Kidney (tissue), 14 donors: Measurements from ENCODE around the gene GPN3. TPM values are rescaled to one million over a fixed set of nuclear protein-coding genes. Genes with fewer than 3 reads are reported as not detected.
"Not testable (repeated sequence)": the region's sequence is repeated elsewhere in the genome, so short reads cannot be mapped to it uniquely, and the experiment has no call there.

ENCODE experiments used
- DNase-seq, 5 donors: peaks; one replicate each; pipeline ENCODE4 v3.0.0-alpha.2; 2013 to 2020
- FAIRE-seq: peaks from 2 replicates; lab custom pipeline; 2012; peaks lifted over from hg19 to GRCh38; lab: Jason Lieb, UNC
- H3K27ac ChIP-seq, 2 donors: one replicate each; pipeline ENCODE4 v1.7.0; 2013; ENCODE audit warnings: low read depth in 2 of 2, low read length in 2 of 2, inconsistent platforms in 1 of 2
- H3K27me3 ChIP-seq: one replicate; pipeline ENCODE4 v1.7.1; 2013; ENCODE audit warnings: low read length, inconsistent platforms; ENCODE audit not compliant: control insufficient read depth, insufficient read depth
- H3K36me3 ChIP-seq, 3 donors: one replicate each; pipeline versions ENCODE4 v1.7.0 to v1.7.1; 2013; ENCODE audit warnings: low read length in 3 of 3, control low read depth in 1 of 3, inconsistent platforms in 1 of 3; ENCODE audit not compliant: insufficient read depth in 3 of 3, control insufficient read depth in 2 of 3
- H3K4me1 ChIP-seq, 3 donors: one replicate each; pipeline versions ENCODE4 v1.7.0 to v1.7.1; 2013; ENCODE audit warnings: low read length in 3 of 3, inconsistent platforms in 1 of 3, low read depth in 1 of 3; ENCODE audit not compliant: control insufficient read depth in 2 of 3, insufficient read depth in 2 of 3
- H3K4me3 ChIP-seq, 3 donors: one replicate each; pipeline versions ENCODE4 v1.7.0 to v1.8.1; 2013; ENCODE audit warnings: low read length in 3 of 3, control low read depth in 1 of 3, inconsistent platforms in 1 of 3
- H3K9ac ChIP-seq, 3 donors: one replicate each; pipeline versions ENCODE4 v1.7.0 to v1.7.1; 2013; ENCODE audit warnings: low read length in 3 of 3, control low read depth in 1 of 3, inconsistent platforms in 1 of 3
- H3K9me3 ChIP-seq, 3 donors: one replicate each; pipeline versions ENCODE4 v1.7.0 to v1.7.1; 2013; ENCODE audit warnings: low read length in 3 of 3, control low read depth in 1 of 3, inconsistent platforms in 1 of 3; ENCODE audit not compliant: control insufficient read depth in 2 of 3, insufficient read depth in 1 of 3
- intact Hi-C: fragments of 100-400 bp; cut with DNase I; formaldehyde crosslinking; loops from one replicate; pipeline ENCODE4 v1.11.1; 2022
- polyA plus RNA-seq: library from polyadenylated mRNA; stranded (reverse); fragments of 350-450 nt; fragmentation: Illumina TruSeq; extraction: RNeasy Lipid Tissue Mini Kit (QIAGEN cat#74804); gene quantifications from one replicate; pipeline ENCODE4 v1.2.3, GENCODE V29; 2014; ENCODE audit warnings: low read depth, low replicate concordance; ENCODE audit not compliant: insufficient read depth
- total RNA-seq: library from RNA; stranded (reverse); fragmentation: NEBNext Ultra II Directional; extraction: Animal tissue kit (Norgen Biotek cat#: 25700); gene quantifications from one replicate; pipeline ENCODE4 v1.2.1, GENCODE V29; 2021
- TF ChIP-seq, protein P1 (sequence below): IDR thresholded peaks from 3 replicates; pipeline ENCODE4 v1.5.1; 2012; ENCODE audit warnings: mild to moderate bottlenecking, moderate library complexity, borderline replicate concordance; ENCODE audit not compliant: insufficient read depth; ENCODE audit errors: extremely low read depth
- donor health status: control.
- donor health status: control.
- donor health status: control.
- donor health status: control.
- donor health status: control.
- donor health status: DM: yes; HTN: yes; CAD: no.
- donor health status: Normal renal cell carcinoma (clear cell type).

GPN3 gene
- total and polyA plus RNA-seq, 2 donors from 2014 or later: 27.4 to 31.3 TPM

DNA sequence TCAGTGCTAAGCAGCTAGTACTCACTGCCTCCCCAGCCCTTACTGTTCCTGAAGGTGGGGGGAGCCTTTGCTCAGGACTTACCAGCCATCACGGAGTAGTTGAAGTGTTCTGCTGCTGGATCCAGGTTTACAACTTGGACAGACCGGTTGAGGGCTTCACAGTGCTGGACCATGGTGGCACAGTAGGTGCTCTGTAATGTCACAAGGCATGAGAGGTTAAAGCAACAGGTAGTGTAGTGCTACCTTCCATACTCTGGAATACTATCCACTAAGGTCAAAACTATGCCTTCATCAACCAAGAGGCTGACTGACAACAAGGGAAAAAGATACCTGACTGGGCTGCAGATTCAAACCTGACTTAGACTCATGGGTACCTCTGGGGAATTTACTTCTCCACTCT is 3.0 kb downstream of the GPN3 start:
- no peak for FAIRE-seq
- intact Hi-C loops: no loop called here
- TF ChIP-seq, protein P1, sequence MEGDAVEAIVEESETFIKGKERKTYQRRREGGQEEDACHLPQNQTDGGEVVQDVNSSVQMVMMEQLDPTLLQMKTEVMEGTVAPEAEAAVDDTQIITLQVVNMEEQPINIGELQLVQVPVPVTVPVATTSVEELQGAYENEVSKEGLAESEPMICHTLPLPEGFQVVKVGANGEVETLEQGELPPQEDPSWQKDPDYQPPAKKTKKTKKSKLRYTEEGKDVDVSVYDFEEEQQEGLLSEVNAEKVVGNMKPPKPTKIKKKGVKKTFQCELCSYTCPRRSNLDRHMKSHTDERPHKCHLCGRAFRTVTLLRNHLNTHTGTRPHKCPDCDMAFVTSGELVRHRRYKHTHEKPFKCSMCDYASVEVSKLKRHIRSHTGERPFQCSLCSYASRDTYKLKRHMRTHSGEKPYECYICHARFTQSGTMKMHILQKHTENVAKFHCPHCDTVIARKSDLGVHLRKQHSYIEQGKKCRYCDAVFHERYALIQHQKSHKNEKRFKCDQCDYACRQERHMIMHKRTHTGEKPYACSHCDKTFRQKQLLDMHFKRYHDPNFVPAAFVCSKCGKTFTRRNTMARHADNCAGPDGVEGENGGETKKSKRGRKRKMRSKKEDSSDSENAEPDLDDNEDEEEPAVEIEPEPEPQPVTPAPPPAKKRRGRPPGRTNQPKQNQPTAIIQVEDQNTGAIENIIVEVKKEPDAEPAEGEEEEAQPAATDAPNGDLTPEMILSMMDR: no peak

DNA sequence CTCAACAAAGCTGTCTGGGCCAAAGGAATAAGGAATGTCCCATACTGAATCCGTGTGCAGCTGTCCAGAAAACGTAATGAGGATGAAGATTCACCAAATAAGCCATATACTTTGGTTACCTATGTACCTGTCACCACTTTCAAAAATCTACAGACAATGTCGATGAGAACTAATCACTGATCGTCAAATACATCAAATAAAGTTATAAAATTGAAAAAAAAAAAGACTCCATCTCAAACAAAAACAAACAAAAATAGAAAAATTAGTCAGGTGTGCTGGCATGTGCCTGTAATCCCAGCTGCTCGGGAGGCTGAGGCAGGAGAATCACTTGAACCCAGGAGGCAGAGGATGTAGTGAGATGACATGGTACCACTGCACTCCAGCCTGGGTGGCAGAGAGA is 6.9 kb downstream of the GPN3 start:
- H3K9me3 ChIP-seq, H3K27ac ChIP-seq, H3K9ac ChIP-seq, DNase-seq, H3K27me3 ChIP-seq, H3K4me3 ChIP-seq, H3K4me1 ChIP-seq, intact Hi-C loops, FAIRE-seq: not testable (repeated sequence)
- H3K36me3 ChIP-seq: peaks cover 2 to 21% (median 6%) of the 10 kb centered on the region in 3 donors

More for the DNA sequence above, 3.0 kb downstream of the GPN3 start:
- H3K27me3 ChIP-seq: no peaks in the 10 kb centered on the region
- H3K9me3 ChIP-seq: no peaks in the 10 kb centered on the region
- H3K4me3 ChIP-seq: no peak overlapping the region
- DNase-seq: no peak
- no peak overlapping the region for H3K27ac ChIP-seq
- H3K4me1 ChIP-seq: peaks cover 0 to 10% (median 3%) of the 10 kb centered on the region in 3 donors
- H3K36me3 ChIP-seq: peaks cover 2 to 16% (median 4%) of the 10 kb centered on the region in 3 donors
- H3K9ac ChIP-seq: no peak overlapping the region

DNA sequence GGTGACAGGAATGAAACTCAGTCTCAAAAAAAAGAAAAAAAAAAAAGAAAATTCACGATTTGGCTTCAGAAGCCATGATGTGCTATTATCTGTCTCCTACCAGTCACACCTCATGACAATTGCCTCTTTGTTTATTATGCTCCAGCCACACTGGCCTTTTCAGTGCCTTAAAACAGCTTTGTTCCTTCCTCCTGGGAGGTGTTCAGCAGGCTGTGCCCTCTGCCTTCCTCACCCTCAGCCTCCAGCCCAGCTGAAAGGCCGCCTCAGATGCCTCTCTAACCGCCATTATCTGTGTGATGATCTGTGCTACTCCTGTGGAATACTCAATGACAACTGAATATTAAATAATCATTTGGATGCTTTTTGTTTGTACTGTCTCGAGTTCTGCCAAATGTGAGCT is 9.3 kb downstream of the GPN3 start:
- Histone ChIP-seq H3K9ac (no peak overlapping the region), H3K4me3 (no peak overlapping the region), H3K36me3 (peaks cover 0 to 12% (median 7%) of the 10 kb centered on the region in 3 donors), H3K27ac (no peak overlapping the region), H3K27me3 (no peaks in the 10 kb centered on the region), H3K9me3 (no peaks in the 10 kb centered on the region), H3K4me1 (no peaks in the 10 kb centered on the region)
- intact Hi-C loops: no loop called here
- TF ChIP-seq, protein P1: no peak
- DNase-seq (no peak), FAIRE-seq (no peak)

DNA sequence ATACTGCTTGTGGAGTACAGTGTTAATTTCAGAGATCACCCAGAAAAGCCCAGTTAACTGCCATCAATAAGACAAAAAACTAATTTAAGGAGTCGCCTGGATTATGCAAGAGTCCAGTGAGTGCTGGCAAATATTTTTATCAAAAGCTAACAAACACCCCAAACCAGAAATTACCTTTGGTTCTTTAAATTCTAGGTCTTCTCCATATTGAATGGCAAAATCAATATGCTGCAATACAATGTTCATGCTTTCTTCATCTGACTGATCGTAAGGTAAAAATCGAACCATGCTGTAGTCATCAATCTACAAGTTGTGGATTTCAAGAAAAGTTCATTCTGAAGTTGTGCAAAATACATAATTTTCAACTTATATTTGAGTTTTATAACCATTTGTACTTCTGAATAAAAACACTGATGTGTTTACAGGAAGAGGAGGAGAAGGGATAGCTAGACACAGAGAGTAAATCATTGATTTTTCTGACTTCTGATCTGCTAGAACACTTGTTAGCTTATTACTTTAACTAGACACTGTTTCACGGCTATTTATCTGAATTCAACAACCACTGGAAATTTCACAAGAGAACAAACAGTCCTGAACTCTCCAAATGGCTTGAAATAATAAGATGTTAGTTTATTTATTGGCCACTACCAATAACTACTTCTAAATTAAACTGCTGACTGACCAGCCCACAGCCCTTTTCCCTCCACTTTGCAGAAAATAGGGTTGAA is 14.3 kb downstream of the GPN3 start:
- Histone ChIP-seq H3K27me3 (no peaks in the 10 kb centered on the region), H3K9ac (no peak overlapping the region), H3K36me3 (peaks cover 0 to 2% (median 0%) of the 10 kb centered on the region in 3 donors), H3K9me3 (no peaks in the 10 kb centered on the region), H3K4me1 (peaks cover 0 to 2% (median 0%) of the 10 kb centered on the region in 3 donors), H3K4me3 (no peak overlapping the region), H3K27ac (no peak overlapping the region)
- intact Hi-C loops: no loop called here
- TF ChIP-seq, protein P1: no peak
- FAIRE-seq: no peak
- no peak for DNase-seq
